ENCODE results near the gene UPK1A.

GRCh38 chr19:35637165-35637564, 29.2 kb upstream of the UPK1A start:
- TF ChIP-seq SMAD4 (CRISPR knock-in tag; IDR thresholded peaks at IDR 0.05), result no peak
- TF ChIP-seq TCF7 (CRISPR knock-in tag; IDR thresholded peaks at IDR 0.05; ENCODE audit: low read depth), result no peak
- TF ChIP-seq CTCF (IDR thresholded peaks at IDR 0.05), result no peak
